Sigmoid colon (tissue), 4 donors: ENCODE measurements around the gene RRM2.

Experiments used
- POLR2AphosphoS5 ChIP-seq, 4 donors: sonication (generic); formaldehyde crosslinking; IDR thresholded peaks; one replicate each; pipeline ENCODE4 v1.6.1; 2017; ENCODE audit warnings: antibody characterized with exemption in 4 of 4
- TF ChIP-seq, protein P1 (sequence below), 4 experiments: fragments of 450-650 bp in 3 of 4; fragments of 200-600 bp in 1 of 4; IDR thresholded peaks; one replicate each; pipeline ENCODE4 v1.5.1; 2016 to 2019; ENCODE audit warnings: antibody characterized with exemption in 4 of 4, mild to moderate bottlenecking in 3 of 4, moderate library complexity in 2 of 4

DNA sequence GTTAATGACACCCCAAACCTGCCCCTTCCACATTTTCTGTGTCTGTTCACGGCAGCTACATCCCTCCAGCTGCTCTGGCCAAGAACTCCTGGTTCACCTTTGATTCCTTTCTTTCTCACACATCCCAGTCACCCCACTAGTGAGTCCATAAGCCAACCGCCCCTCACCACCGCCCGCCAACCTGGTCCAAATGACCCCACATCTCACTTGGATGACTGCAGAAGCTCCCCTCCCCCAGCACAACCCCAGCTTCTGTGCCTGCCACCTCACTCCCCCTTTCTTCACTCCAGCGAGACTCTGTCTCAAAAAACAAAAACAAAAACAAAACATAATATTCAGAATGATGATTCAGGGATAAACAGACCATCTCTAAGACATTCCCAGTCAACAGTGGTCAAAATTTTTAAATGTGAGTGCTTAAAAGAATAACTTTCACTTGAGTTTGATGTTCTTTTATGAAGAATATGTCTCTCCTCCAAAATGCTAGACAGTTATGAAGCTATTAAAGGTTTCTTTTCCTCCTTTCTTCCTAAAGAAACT, 45.5 kb upstream of the RRM2 start:
- TF ChIP-seq, protein P1, sequence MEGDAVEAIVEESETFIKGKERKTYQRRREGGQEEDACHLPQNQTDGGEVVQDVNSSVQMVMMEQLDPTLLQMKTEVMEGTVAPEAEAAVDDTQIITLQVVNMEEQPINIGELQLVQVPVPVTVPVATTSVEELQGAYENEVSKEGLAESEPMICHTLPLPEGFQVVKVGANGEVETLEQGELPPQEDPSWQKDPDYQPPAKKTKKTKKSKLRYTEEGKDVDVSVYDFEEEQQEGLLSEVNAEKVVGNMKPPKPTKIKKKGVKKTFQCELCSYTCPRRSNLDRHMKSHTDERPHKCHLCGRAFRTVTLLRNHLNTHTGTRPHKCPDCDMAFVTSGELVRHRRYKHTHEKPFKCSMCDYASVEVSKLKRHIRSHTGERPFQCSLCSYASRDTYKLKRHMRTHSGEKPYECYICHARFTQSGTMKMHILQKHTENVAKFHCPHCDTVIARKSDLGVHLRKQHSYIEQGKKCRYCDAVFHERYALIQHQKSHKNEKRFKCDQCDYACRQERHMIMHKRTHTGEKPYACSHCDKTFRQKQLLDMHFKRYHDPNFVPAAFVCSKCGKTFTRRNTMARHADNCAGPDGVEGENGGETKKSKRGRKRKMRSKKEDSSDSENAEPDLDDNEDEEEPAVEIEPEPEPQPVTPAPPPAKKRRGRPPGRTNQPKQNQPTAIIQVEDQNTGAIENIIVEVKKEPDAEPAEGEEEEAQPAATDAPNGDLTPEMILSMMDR (IDR thresholded peaks at IDR 0.05): no peak
- no peak for TF ChIP-seq POLR2AphosphoS5 (IDR thresholded peaks at IDR 0.05)
